GM21390 (cell line): ENCODE data around the gene JHY.

ENCODE experiments used
- ATAC-seq: cut with Tn5 transposase; IDR thresholded peaks from one replicate; pipeline ENCODE4 v1.9.1; 2021; ENCODE audit not compliant: unreplicated experiment

The JHY gene

DNA sequence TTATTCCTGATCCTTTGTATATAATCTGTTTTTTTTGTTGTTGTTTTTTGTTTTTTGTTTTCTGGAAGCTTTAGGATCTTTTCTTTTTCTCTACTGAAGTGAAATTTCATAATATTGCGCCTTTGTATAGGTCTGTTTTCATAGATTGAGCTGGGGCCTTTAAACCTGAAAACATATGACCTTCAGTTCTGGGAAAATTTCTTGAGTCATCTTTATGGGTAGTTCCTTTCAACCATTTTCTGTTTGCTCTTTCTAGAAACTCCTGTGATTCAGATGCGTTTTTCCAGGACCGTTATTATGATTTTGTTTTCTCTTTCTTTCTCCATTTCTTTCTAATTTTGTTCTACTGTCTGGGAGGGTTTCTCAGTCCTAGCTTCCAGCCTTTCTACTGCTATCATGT, 55.4 kb downstream of the JHY start:
- ATAC-seq, result no peak

GRCh38 chr11:122938557-122938956, 56.0 kb downstream of the JHY start:
- no peak for ATAC-seq

DNA sequence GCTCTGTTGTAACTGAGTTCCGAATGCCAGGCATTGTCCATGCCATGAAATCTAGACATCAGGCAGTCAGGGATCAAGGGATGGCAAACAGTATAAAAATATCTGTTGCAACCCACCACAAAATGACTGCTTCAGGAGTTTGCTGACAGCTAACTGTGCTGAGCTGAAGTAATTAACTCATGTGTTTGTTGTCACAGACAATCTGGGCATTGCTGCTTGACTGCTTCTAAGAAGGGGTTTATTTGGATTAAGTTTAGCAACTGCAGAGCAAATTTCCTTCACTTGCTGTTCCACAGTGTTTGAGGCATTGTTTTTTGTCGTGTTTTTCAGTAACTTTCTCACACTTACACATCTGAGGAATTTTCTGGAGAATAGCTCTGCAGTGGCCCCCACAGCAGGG, 68.7 kb downstream of the JHY start:
- ATAC-seq, result no peak

DNA sequence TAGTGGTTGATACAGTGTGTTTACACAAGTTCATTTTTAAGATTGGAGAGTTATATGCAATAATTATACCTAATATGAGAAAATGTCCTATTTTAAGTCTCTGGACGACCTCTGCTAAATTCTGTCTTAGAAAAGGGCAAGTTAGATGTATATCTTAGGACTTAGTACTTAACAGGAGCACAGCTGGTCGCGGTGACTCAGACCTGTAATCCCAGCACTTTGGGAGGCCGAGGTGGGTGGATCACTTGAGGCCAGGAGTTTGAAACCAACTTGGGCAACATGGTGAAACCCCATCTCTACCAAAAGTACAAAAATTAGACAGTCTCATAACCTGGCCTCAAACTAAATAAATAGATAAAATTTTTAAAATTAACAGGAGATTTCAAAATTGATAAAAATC, 71.9 kb downstream of the JHY start:
- no peak for ATAC-seq

- ATAC-seq, result no peak
These were observed 81.4 kb downstream of the JHY start for GRCh38 chr11:122963961-122964360.

- ATAC-seq, result no peak
These were observed 93.6 kb downstream of the JHY start for GRCh38 chr11:122976061-122976733.

DNA sequence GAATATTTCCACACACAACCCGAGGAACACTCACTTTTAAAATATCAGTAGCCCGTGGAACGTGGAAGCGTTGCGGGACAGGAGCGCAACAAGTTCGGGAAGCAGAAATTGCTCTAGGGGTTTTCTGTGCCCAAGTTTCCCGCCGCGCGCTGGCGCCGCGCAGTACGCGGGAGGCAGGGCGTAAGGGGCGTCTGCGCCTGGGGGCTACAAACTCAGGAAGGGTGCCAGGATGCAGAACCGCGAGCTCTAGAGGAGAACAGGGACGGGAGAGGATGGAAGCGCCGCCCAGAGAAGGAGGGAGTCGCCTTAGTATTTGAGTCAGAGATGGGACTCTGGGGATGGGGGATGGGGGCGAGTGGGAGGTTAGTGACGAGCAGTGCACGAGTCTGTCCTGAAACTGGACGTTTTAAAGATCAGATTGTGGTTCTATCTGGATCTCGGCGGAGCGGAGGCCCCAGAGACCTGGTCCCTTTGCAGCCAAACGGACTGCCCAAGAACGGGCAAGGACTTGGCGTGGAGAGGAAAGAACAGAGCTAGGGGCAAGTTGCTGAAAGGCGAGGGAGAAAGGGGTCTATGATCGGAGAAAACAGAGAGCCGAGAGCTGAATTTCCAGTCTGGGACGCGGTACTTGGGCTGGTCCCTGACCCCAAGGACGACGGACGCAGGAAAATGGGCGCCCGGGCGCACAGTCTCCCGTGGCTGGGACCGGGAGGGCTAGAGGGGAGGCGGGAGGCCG, 94.3 kb downstream of the JHY start:
- ATAC-seq, result no peak

DNA sequence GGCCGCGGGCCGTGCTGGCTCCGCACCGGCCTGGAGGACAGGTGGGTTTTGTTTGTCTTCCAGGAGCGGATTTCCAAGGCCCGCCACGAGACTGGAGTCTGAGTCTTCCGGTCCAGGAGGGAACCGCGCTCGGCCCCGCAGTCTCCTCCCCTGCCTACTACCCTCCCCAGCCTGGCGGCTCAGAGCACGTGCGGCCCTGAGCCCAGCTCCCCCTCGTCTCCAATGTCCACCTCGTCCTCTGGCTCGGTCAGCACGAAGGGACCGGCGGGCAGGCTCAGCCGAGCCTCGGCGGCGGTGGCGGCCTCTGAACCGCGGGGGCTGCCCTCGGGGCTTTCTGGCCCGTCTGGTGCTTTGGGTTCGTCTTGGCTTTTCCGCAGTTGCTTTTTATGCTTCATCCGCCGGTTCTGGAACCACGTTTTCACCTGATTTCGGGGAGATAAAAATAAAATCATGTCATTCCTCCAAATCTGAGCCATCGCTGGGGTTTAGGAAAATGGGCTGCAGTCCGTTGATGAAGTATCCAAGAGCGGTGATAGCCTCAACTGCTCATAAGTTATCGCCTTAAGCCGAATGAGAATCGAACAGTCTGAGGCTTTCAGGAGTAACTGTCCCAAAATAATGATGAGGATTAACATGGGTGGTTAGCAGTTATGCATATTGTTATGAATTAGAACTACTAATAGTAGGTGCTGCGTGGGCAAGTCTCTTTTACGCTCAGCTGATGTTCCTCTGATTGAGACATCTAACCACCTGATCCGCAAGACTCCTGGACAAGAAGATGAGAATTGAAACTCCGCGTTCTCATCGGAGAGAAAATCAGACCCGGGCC, 95.1 kb downstream of the JHY start:
- no peak for ATAC-seq

GRCh38 chr11:122978299-122978620, 95.7 kb downstream of the JHY start:
- no peak for ATAC-seq

DNA sequence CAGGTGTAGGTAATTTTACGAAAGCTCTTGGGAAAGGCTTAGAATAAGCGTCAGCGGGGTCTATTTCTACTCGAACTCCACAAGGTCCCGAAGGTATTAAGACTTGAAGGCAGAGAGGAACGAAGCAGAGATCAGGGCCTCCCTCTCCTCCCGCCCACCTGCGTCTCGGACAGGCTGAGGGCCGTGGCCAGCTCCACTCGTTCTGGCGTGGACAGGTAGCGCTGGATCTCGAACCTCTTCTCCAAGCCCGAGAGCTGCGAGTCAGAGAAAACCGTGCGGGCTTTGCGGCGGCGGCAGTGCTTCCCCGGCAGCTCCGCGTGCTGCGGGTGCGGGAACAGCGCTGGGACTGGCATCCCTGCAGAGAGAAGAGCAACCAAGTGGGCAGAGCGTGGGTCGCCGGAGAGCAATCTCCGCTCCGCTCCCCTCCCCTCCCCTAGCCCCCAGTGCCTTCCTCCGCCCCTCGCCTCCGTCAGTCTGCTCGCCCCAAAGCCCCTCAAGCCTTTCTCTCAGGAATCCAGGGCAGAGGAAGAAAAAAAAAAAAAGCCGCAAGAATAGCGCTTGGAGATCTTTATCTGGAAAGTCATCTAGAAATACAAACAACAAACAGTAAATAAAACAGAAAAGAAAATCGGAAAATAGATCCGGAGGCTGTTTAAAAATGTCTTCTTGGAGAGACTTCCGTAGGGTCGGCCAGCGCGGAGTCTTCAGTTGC, 96.7 kb downstream of the JHY start:
- no peak for ATAC-seq

- ATAC-seq, result no peak
These were observed 97.4 kb downstream of the JHY start for GRCh38 chr11:122979815-122980595.

GRCh38 chr11:122981388-122982264, 99.1 kb downstream of the JHY start, which contains the start of gene BSX:
Gene BSX, minus strand, starts transcription at chr11:122981834. Its CDS starts 163 bp downstream, at chr11:122981671.
- ATAC-seq, result no peak

GRCh38 chr11:122983438-122984185, 101.1 kb downstream of the JHY start:
- no peak for ATAC-seq

- no peak for ATAC-seq
These were observed 101.8 kb downstream of the JHY start for GRCh38 chr11:122984186-122985011.

DNA sequence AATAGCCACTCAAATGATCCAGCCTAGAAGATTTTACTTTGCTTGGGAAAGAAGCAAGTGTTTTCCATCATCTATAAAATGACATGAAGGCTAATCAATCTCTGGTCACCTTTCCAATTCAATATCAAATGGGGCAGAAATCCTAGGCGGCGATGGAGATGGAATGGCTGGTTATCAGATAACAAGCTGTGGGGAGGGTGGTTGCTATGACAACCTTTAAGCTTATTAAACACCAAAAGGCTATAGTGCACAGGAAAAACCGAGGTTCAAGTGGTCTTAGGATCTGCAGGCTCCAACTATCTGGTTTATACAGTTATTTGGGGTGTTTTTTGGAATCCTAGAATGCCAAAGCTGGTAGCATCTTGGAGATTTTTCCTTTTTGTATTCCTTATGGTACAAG, 113.0 kb downstream of the JHY start:
- ATAC-seq, result no peak

DNA sequence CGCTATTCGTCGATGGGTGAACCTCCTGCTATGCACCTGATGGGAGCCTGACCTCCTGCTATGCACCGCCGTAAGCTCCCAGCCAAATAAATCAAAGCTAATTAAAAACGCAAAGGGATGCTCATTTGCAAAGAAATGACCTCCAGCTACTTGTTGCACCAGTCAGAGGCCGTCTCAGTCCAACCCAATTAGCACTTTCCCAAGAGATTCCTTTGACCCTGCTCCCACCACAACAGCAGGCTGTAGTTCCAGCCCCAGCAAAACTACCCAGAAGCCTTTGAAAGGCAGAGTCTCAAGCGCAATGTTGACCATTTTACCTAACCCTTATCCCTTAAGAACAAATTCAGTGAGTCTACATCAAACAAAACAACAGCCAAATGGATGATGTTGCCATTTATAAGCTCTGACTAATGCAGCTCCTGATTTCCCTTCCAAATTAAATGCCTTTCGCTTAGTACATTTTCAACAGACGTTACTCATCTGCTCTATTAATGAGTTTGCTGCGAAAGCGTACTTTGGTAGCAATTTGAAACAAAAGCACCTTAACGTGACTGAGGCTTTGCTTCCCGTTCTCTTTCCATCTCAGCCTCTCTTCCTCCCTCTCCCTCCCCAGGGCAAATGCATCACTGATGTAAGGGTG, 116.3 kb downstream of the JHY start:
- ATAC-seq, result no peak

- no peak for ATAC-seq
These were observed 118.2 kb downstream of the JHY start for GRCh38 chr11:123000721-123001120.
